Neural crest cell (in vitro differentiated cells): ENCODE results near the gene TNS3. TPM values are rescaled to one million over a fixed set of nuclear protein-coding genes. Genes with fewer than 3 reads are reported as not detected.

Experiments
- DNase-seq: peaks from one replicate; pipeline ENCODE4 v3.0.0; 2021; ENCODE audit warnings: low read depth, mixed read lengths, low spot score
- H3K27ac Mint-ChIP-seq: one replicate; pipeline ENCODE4 v1.8.0; 2021; ENCODE audit warnings: mild to moderate bottlenecking, mixed read lengths; ENCODE audit not compliant: unreplicated experiment
- H3K27me3 Mint-ChIP-seq: 2 replicates; pipeline ENCODE4 v1.8.0; 2021; ENCODE audit warnings: low read depth, mild to moderate bottlenecking, mixed read lengths
- H3K36me3 Mint-ChIP-seq: 2 replicates; pipeline ENCODE4 v1.8.0; 2021; ENCODE audit warnings: low read depth, mild to moderate bottlenecking, mixed read lengths
- H3K4me1 Mint-ChIP-seq: 2 replicates; pipeline ENCODE4 v1.8.0; 2021; ENCODE audit warnings: mixed read lengths
- H3K4me3 Mint-ChIP-seq: one replicate; pipeline ENCODE4 v1.8.0; 2021; ENCODE audit warnings: mild to moderate bottlenecking, mixed read lengths
- H3K9me3 Mint-ChIP-seq: 2 replicates; pipeline ENCODE4 v1.8.0; 2021; ENCODE audit warnings: mixed read lengths
- CTCF ChIP-seq: fragments of 200-600 bp; sonication (generic); conservative IDR thresholded peaks from 2 replicates; pipeline ENCODE4 v1.5.0; 2021; ENCODE audit warnings: antibody characterized with exemption, mild to moderate bottlenecking
- total RNA-seq: library from RNA; stranded (reverse); gene quantifications from 2 replicates; pipeline ENCODE4 v1.2.1, GENCODE V29; 2021

TNS3 gene
- total RNA-seq, 1 donor from 2014 or later, result 26.4 TPM

GRCh38 chr7:47515305-47515834 lies 66.5 kb downstream of the TNS3 start:
- no peak for DNase-seq
- H3K9me3 Mint-ChIP-seq, result no peaks in the 10 kb centered on the region

GRCh38 chr7:47514818-47515217 lies 67.1 kb downstream of the TNS3 start:
- H3K4me1 Mint-ChIP-seq, result peaks cover 3% of the 10 kb centered on the region
- H3K27me3 Mint-ChIP-seq, result no peaks in the 10 kb centered on the region
- DNase-seq, result no peak
- no peak overlapping the region for H3K4me3 Mint-ChIP-seq
- no peaks in the 10 kb centered on the region for H3K9me3 Mint-ChIP-seq
- H3K36me3 Mint-ChIP-seq, result no peaks in the 10 kb centered on the region
- no peak for TF ChIP-seq CTCF
- H3K27ac Mint-ChIP-seq, result no peak overlapping the region

More at GRCh38 chr7:47515305-47515834, 66.5 kb downstream of the TNS3 start:
- no peaks in the 10 kb centered on the region for H3K36me3 Mint-ChIP-seq
- TF ChIP-seq CTCF, result no peak
- H3K4me1 Mint-ChIP-seq, result peaks cover 4% of the 10 kb centered on the region
- no peak overlapping the region for H3K4me3 Mint-ChIP-seq
- no peak overlapping the region for H3K27ac Mint-ChIP-seq
- H3K27me3 Mint-ChIP-seq, result no peaks in the 10 kb centered on the region

GRCh38 chr7:47514367-47514766 lies 67.5 kb downstream of the TNS3 start:
- Mint-ChIP-seq H3K4me3 (no peak overlapping the region), H3K9me3 (no peaks in the 10 kb centered on the region), H3K36me3 (peaks cover under 1% of the 10 kb centered on the region), H3K4me1 (peaks cover 8% of the 10 kb centered on the region), H3K27ac (no peak overlapping the region), H3K27me3 (no peaks in the 10 kb centered on the region)
- TF ChIP-seq CTCF, result no peak
- no peak for DNase-seq

- DNase-seq, result no peak
- peaks cover 8% of the 10 kb centered on the region for H3K4me1 Mint-ChIP-seq
- TF ChIP-seq CTCF, result no peak
- H3K9me3 Mint-ChIP-seq, result no peaks in the 10 kb centered on the region
- no peak overlapping the region for H3K4me3 Mint-ChIP-seq
- H3K27ac Mint-ChIP-seq, result no peak overlapping the region
- no peaks in the 10 kb centered on the region for H3K27me3 Mint-ChIP-seq
- H3K36me3 Mint-ChIP-seq, result peaks cover 3% of the 10 kb centered on the region
Observed at GRCh38 chr7:47513741-47514241, 68.1 kb downstream of the TNS3 start.

GRCh38 chr7:47512481-47513176 lies 69.3 kb downstream of the TNS3 start:
- Mint-ChIP-seq H3K36me3 (peaks cover 3% of the 10 kb centered on the region), H3K27me3 (no peaks in the 10 kb centered on the region), H3K4me3 (no peak overlapping the region), H3K9me3 (no peaks in the 10 kb centered on the region), H3K4me1 (peaks cover 16% of the 10 kb centered on the region), H3K27ac (no peak overlapping the region)
- TF ChIP-seq CTCF, result no peak
- DNase-seq, result no peak
